SJSA1 (cell line): ENCODE results near the gene MYCT1. TPM values are rescaled to one million over a fixed set of nuclear protein-coding genes. Genes with fewer than 3 reads are reported as not detected.
"Not testable (repeated sequence)": the region's sequence is repeated elsewhere in the genome, so short reads cannot be mapped to it uniquely, and the experiment has no call there.

Experiments used
- DNase-seq, 2 experiments: peaks; one replicate each; pipeline ENCODE4 v3.0.0-alpha.2; 2015 to 2020; ENCODE audit warnings: low spot score in 2 of 2, low read depth in 1 of 2
- H3K27ac ChIP-seq: fragments of 250-450 bp; sonication (Bioruptor Pico); 2 replicates; pipeline ENCODE4 v1.5.1; 2020; ENCODE audit warnings: mild to moderate bottlenecking, moderate library complexity
- H3K27me3 ChIP-seq: fragments of 250-450 bp; sonication (Bioruptor Pico); replicated peaks from 2 replicates; pipeline ENCODE4 v1.5.1; 2020; ENCODE audit warnings: mild to moderate bottlenecking, moderate library complexity
- H3K36me3 ChIP-seq: fragments of 250-450 bp; sonication (Bioruptor Pico); 2 replicates; pipeline ENCODE4 v1.5.1; 2020; ENCODE audit warnings: mild to moderate bottlenecking
- H3K4me1 ChIP-seq: fragments of 250-450 bp; sonication (Bioruptor Pico); replicated peaks from 2 replicates; pipeline ENCODE4 v1.6.1; 2021; ENCODE audit warnings: mild to moderate bottlenecking
- H3K4me3 ChIP-seq: fragments of 250-450 bp; sonication (Bioruptor Pico); 2 replicates; pipeline ENCODE4 v1.5.1; 2020; ENCODE audit warnings: mild to moderate bottlenecking
- H3K9me3 ChIP-seq: fragments of 250-450 bp; sonication (Bioruptor Pico); replicated peaks from 2 replicates; pipeline ENCODE4 v1.5.1; 2020; ENCODE audit warnings: mild to moderate bottlenecking
- total RNA-seq: library from RNA; depleted of rRNA; stranded (reverse); fragments of >200 nt; shearing (Covaris generic); gene quantifications from 2 replicates; pipeline ENCODE4 v1.2.3, GENCODE V29; 2014; rRNA removed

The MYCT1 gene, protein sequence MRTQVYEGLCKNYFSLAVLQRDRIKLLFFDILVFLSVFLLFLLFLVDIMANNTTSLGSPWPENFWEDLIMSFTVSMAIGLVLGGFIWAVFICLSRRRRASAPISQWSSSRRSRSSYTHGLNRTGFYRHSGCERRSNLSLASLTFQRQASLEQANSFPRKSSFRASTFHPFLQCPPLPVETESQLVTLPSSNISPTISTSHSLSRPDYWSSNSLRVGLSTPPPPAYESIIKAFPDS
- total RNA-seq, result 0.39 TPM in 1 of 2 replicates, not detected in the other

GRCh38 chr6:152697634-152698033, at the start of gene MYCT1:
MYCT1 (plus strand) TSS chr6:152697897; CDS start chr6:152697903, 6 bp downstream.
- no peak for DNase-seq
- 0 out of 2 replicates have a peak within 1 kb of the TSS, but pooled peaks have one; percentile 7 for H3K27ac ChIP-seq
- no peaks in the 10 kb centered on the region for H3K9me3 ChIP-seq
- peaks cover 33% of the 10 kb centered on the region for H3K4me1 ChIP-seq
- H3K4me3 ChIP-seq, result no peak within 1 kb of the TSS
- H3K27me3 ChIP-seq, result no peaks in the 10 kb centered on the region
- no peaks in the 10 kb centered on the region for H3K36me3 ChIP-seq

DNA sequence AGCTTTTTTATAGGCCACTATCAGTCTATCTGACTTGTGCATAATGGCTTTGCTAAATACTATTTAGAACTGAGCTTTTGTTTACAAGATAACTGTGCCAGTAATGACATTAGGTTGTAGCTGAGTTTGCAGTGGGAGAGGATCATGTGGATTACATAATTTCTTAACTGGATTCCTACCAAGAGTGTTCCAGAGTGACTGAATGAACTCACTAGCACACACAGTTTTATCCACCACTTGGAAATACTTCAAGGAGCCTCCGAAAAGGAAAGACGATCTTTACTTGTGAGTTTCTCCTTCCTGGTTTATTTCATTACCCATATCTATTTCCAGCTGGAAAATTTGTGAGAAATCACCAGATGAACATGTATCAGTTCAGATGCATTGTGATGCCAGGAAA, 49.6 kb upstream of the MYCT1 start:
- Histone ChIP-seq H3K9me3 (no peaks in the 10 kb centered on the region), H3K4me3 (no peak overlapping the region), H3K27ac (no peak overlapping the region), H3K36me3 (no peaks in the 10 kb centered on the region), H3K4me1 (no peaks in the 10 kb centered on the region), H3K27me3 (peaks cover 7% of the 10 kb centered on the region; the same call in 1 of the 2 replicates)
- DNase-seq, result no peak

DNA sequence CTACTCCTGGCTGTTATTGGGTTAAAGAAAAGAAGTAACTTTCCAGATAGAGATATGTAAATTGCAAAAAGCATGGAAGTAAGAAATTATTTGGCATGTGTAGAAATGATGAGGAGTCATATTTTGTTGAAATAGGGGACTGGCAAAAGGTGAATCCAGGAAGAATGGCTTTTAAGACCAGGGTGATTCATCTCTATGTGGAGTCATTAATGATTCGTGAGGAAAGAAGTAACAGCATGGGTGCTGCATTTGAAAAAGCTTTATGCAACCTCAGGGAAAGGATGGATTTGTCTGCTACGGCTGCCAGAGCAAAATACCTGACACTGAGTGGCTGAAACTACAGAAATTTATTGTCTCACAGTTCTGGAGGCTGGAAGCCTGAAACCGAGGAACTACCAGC, 45.7 kb upstream of the MYCT1 start:
- H3K4me1 ChIP-seq, result no peaks in the 10 kb centered on the region
- H3K9me3 ChIP-seq, result no peaks in the 10 kb centered on the region
- H3K36me3 ChIP-seq, result no peaks in the 10 kb centered on the region
- H3K27me3 ChIP-seq, result peaks cover 8% of the 10 kb centered on the region
- no peak for DNase-seq
- H3K4me3 ChIP-seq, result no peak overlapping the region
- no peak overlapping the region for H3K27ac ChIP-seq

- no peaks in the 10 kb centered on the region for H3K4me1 ChIP-seq
- H3K27ac ChIP-seq, result no peak overlapping the region
- H3K36me3 ChIP-seq, result no peaks in the 10 kb centered on the region
- no peak overlapping the region for H3K4me3 ChIP-seq
- no peak for DNase-seq
- no peaks in the 10 kb centered on the region for H3K9me3 ChIP-seq
- H3K27me3 ChIP-seq, result no peaks in the 10 kb centered on the region
Measured at GRCh38 chr6:152661776-152662175, 35.9 kb upstream of the MYCT1 start.

DNA sequence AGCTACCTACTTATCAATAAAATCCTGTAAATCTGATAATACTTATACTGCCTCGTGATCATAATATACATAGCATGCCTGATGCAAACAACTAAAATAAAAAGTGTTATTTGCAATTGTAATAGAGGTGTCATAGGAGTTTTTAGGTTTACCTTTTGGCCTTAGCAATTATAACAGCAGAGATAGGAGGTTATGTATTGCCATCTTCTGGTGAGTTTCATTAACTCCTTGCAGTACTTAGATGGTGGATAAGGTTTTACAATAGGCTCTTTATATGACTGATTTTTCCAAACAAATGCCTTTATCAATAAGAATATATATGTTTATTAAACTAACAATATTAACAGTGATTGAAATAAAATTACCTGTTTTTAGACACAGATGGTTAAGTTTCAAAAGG, 27.8 kb upstream of the MYCT1 start:
- Histone ChIP-seq H3K4me3 (no peak overlapping the region), H3K27me3 (no peaks in the 10 kb centered on the region), H3K4me1 (no peaks in the 10 kb centered on the region), H3K36me3 (no peaks in the 10 kb centered on the region), H3K27ac (no peak overlapping the region), H3K9me3 (no peaks in the 10 kb centered on the region)
- no peak for DNase-seq

DNA sequence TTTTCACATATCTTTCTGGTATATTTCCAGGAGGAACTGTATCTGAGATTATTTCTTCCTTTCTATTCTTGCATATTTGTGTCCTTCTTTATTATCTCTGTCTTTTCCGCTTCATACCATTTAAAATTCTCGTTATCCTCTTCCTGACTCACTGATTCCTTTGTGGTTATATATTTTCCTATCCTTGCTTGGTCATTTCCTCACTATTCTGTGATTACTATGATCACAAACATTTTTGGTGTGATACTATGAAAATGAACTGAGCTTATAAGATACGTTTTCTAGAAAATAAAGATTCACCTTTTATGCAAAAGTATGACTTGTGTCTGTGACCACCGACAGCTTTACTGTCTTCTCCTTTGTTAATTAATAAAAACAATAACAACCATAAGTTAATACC, 26.5 kb upstream of the MYCT1 start:
- Histone ChIP-seq H3K9me3 (no peaks in the 10 kb centered on the region), H3K27ac (no peak overlapping the region), H3K36me3 (no peaks in the 10 kb centered on the region), H3K4me3 (no peak overlapping the region), H3K4me1 (no peaks in the 10 kb centered on the region), H3K27me3 (no peaks in the 10 kb centered on the region)
- no peak for DNase-seq

GRCh38 chr6:152673236-152673635, 24.5 kb upstream of the MYCT1 start:
- Histone ChIP-seq H3K36me3 (no peaks in the 10 kb centered on the region), H3K27me3 (no peaks in the 10 kb centered on the region), H3K9me3 (no peaks in the 10 kb centered on the region), H3K27ac (no peak overlapping the region), H3K4me3 (no peak overlapping the region), H3K4me1 (no peaks in the 10 kb centered on the region)
- DNase-seq, result no peak

- no peak overlapping the region for H3K27ac ChIP-seq
- DNase-seq, result no peak
- no peak overlapping the region for H3K4me3 ChIP-seq
- no peaks in the 10 kb centered on the region for H3K27me3 ChIP-seq
- H3K9me3 ChIP-seq, result no peaks in the 10 kb centered on the region; the same call in 1 of the 2 replicates
- H3K4me1 ChIP-seq, result no peaks in the 10 kb centered on the region
- H3K36me3 ChIP-seq, result no peaks in the 10 kb centered on the region
Measured at GRCh38 chr6:152680151-152680550, 17.5 kb upstream of the MYCT1 start.

GRCh38 chr6:152680879-152681517, 16.7 kb upstream of the MYCT1 start:
- no peaks in the 10 kb centered on the region for H3K27me3 ChIP-seq
- no peak overlapping the region for H3K27ac ChIP-seq
- H3K9me3 ChIP-seq, result no peaks in the 10 kb centered on the region; the same call in 1 of the 2 replicates
- no peaks in the 10 kb centered on the region for H3K36me3 ChIP-seq
- H3K4me1 ChIP-seq, result no peaks in the 10 kb centered on the region
- no peak for DNase-seq
- no peak overlapping the region for H3K4me3 ChIP-seq

GRCh38 chr6:152682141-152682540, 15.6 kb upstream of the MYCT1 start:
- Histone ChIP-seq H3K4me3 (no peak overlapping the region), H3K9me3 (no peaks in the 10 kb centered on the region; the same call in 1 of the 2 replicates), H3K4me1 (no peaks in the 10 kb centered on the region), H3K27ac (no peak overlapping the region), H3K27me3 (no peaks in the 10 kb centered on the region), H3K36me3 (no peaks in the 10 kb centered on the region)
- no peak for DNase-seq

- H3K27me3 ChIP-seq, H3K9me3 ChIP-seq, H3K4me1 ChIP-seq, H3K36me3 ChIP-seq, DNase-seq, H3K4me3 ChIP-seq, H3K27ac ChIP-seq: not testable (repeated sequence)
Measured at GRCh38 chr6:152682935-152683334, 14.8 kb upstream of the MYCT1 start.

DNA sequence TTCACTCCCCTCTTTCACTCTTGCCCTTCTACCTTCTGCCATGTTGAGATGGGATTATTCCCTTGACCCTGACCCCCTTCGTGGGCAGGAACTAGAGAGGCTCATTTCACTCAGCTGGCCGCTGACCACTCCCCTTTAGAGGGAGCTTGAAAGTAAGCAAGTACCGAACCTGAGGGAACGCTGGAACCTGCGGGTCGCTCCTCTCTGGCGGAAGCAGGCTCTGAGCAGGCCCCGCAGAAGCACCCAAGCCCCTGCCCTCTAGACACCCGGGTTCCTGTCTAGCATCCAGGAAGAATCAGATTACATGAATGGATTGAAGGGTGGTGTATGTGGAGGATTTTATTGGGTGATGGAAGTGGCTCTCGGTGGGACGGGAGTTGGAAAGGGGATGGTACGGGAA, 11.9 kb upstream of the MYCT1 start:
- no peak for DNase-seq
- Histone ChIP-seq H3K9me3 (no peaks in the 10 kb centered on the region), H3K27me3 (no peaks in the 10 kb centered on the region), H3K27ac (no peak overlapping the region), H3K4me3 (no peak overlapping the region), H3K4me1 (no peaks in the 10 kb centered on the region), H3K36me3 (no peaks in the 10 kb centered on the region)

- H3K27ac ChIP-seq, result no peak overlapping the region
- H3K4me3 ChIP-seq, result no peak overlapping the region
- no peak for DNase-seq
- H3K36me3 ChIP-seq, result no peaks in the 10 kb centered on the region
- H3K9me3 ChIP-seq, result no peaks in the 10 kb centered on the region
- peaks cover 12% of the 10 kb centered on the region for H3K4me1 ChIP-seq
- H3K27me3 ChIP-seq, result no peaks in the 10 kb centered on the region
Measured at GRCh38 chr6:152695372-152696045, 2.2 kb upstream of the MYCT1 start.

- H3K27ac ChIP-seq, result 0 out of 2 replicates have a peak overlapping the region, but pooled peaks have one; percentile 7
- H3K36me3 ChIP-seq, result no peaks in the 10 kb centered on the region
- peaks cover 22% of the 10 kb centered on the region for H3K4me1 ChIP-seq
- no peak overlapping the region for H3K4me3 ChIP-seq
- no peak for DNase-seq
- no peaks in the 10 kb centered on the region for H3K27me3 ChIP-seq
- H3K9me3 ChIP-seq, result no peaks in the 10 kb centered on the region
Measured at GRCh38 chr6:152696522-152696921, 1.2 kb upstream of the MYCT1 start.
